Neutrophil (primary cell): ENCODE measurements around the gene DSCAM.

ENCODE experiments used
- H3K27ac ChIP-seq: fragments of 200-600 bp; sonication (generic); 2 replicates; pipeline ENCODE4 v1.5.1; 2016; ENCODE audit warnings: mild to moderate bottlenecking, moderate library complexity
- H3K27me3 ChIP-seq: fragments of 200-600 bp; sonication (generic); 2 replicates; pipeline ENCODE4 v1.6.0; 2016; ENCODE audit warnings: mild to moderate bottlenecking
- H3K36me3 ChIP-seq: fragments of 200-600 bp; sonication (generic); 2 replicates; pipeline ENCODE4 v1.5.1; 2017
- H3K4me1 ChIP-seq, 2 experiments: fragments of 200-600 bp in 1 of 2; sonication (generic) in 1 of 2; 1 replicate in 1 of 2; 2 replicates in 1 of 2; pipeline versions ENCODE4 v1.5.1 to v1.6.1; 2013 to 2016; ENCODE audit warnings: low read depth in 1 of 2, low read length in 1 of 2, mild to moderate bottlenecking in 1 of 2, moderate library complexity in 1 of 2; ENCODE audit not compliant: control insufficient read depth in 1 of 2, insufficient read depth in 1 of 2
- H3K4me3 ChIP-seq, 2 experiments: fragments of 200-600 bp in 1 of 2; sonication (generic) in 1 of 2; 1 replicate in 1 of 2; 2 replicates in 1 of 2; pipeline ENCODE4 v1.5.1; 2013 to 2016; ENCODE audit warnings: low read depth in 1 of 2, low read length in 1 of 2, mild to moderate bottlenecking in 1 of 2, moderate library complexity in 1 of 2
- H3K9me3 ChIP-seq: fragments of 200-600 bp; sonication (generic); 2 replicates; pipeline ENCODE4 v1.5.1; 2016
- TF ChIP-seq, protein P1 (sequence below): fragments of 200-600 bp; sonication (generic); IDR thresholded peaks from 2 replicates; pipeline ENCODE4 v1.5.1; 2016; ENCODE audit warnings: antibody characterized with exemption

DSCAM gene

DNA sequence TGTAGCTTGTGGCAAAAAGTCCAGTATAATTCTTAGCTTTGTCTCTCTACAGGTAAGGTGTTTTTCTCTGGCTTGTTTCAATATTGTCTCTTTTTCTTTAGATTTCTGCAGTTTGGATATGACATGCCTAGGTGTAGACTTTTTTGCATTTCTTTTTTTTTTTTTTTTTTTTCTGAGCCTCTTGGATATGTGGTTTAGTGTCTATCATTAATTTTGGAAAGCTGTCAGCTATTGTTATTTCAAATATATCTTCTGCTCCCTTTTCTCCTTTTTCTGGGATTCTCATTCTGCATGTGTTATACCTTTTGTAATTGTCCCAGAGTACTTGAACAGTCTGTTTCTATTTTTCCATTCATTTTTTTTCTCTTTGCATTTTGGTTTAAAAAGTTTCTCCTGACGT, 243.2 kb downstream of the DSCAM start:
- Histone ChIP-seq H3K4me1 (no peaks in the 10 kb centered on the region), H3K9me3 (no peaks in the 10 kb centered on the region), H3K27me3 (no peaks in the 10 kb centered on the region), H3K27ac (no peak overlapping the region), H3K4me3 (no peak overlapping the region), H3K36me3 (no peaks in the 10 kb centered on the region)
- TF ChIP-seq, protein P1, sequence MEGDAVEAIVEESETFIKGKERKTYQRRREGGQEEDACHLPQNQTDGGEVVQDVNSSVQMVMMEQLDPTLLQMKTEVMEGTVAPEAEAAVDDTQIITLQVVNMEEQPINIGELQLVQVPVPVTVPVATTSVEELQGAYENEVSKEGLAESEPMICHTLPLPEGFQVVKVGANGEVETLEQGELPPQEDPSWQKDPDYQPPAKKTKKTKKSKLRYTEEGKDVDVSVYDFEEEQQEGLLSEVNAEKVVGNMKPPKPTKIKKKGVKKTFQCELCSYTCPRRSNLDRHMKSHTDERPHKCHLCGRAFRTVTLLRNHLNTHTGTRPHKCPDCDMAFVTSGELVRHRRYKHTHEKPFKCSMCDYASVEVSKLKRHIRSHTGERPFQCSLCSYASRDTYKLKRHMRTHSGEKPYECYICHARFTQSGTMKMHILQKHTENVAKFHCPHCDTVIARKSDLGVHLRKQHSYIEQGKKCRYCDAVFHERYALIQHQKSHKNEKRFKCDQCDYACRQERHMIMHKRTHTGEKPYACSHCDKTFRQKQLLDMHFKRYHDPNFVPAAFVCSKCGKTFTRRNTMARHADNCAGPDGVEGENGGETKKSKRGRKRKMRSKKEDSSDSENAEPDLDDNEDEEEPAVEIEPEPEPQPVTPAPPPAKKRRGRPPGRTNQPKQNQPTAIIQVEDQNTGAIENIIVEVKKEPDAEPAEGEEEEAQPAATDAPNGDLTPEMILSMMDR: no peak

DNA sequence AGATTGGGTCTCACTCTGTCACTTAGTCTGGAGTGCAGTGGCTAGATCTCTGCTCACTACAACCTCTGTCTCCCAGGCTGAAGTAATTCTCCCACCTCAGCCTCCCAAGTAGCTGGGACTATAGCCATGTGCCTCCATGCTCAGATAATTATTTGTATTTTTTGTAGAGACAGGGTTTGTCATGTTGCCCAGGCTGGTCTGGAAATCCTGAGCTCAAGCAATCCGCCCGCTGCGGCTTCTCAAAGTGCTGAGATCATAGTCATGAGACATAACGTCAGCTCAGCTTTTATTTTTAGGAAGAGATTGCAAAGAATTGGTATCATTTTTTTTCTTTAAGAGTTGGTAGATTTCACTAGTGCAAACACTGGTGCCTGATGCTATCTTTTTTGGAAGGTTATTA, 244.9 kb downstream of the DSCAM start:
- Histone ChIP-seq H3K9me3 (no peaks in the 10 kb centered on the region), H3K4me3 (no peak overlapping the region), H3K27ac (no peak overlapping the region), H3K36me3 (no peaks in the 10 kb centered on the region), H3K4me1 (no peaks in the 10 kb centered on the region), H3K27me3 (no peaks in the 10 kb centered on the region)
- TF ChIP-seq, protein P1: no peak

GRCh38 chr21:40595806-40596205, 251.2 kb downstream of the DSCAM start:
- Histone ChIP-seq H3K4me3 (no peak overlapping the region), H3K36me3 (no peaks in the 10 kb centered on the region), H3K9me3 (no peaks in the 10 kb centered on the region), H3K27ac (no peak overlapping the region), H3K27me3 (no peaks in the 10 kb centered on the region), H3K4me1 (no peaks in the 10 kb centered on the region)
- TF ChIP-seq, protein P1: no peak

- Histone ChIP-seq H3K4me3 (no peak overlapping the region), H3K36me3 (no peaks in the 10 kb centered on the region), H3K27ac (no peak overlapping the region), H3K4me1 (no peaks in the 10 kb centered on the region), H3K27me3 (no peaks in the 10 kb centered on the region), H3K9me3 (no peaks in the 10 kb centered on the region)
- TF ChIP-seq, protein P1: no peak
These were observed 259.1 kb downstream of the DSCAM start for GRCh38 chr21:40587736-40588346.

DNA sequence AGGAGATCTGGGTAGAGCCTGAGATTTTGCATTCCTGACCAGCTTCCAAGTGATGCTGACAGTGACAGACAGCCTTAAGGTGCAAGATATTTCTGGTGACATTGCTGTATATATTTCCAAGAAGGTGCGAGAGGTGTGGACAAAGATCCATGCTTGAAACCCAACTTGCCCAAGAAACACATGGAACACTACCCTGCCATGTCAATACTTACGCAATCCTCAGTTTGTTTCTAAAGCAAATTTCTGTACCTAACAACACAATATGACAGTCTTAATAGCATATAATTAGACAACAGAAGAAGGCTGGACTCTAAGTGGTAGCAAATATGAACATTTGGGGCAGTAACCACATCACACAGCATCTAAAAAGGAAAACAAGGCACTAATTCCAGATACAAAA, 260.4 kb downstream of the DSCAM start:
- H3K4me3 ChIP-seq: no peak overlapping the region
- H3K27ac ChIP-seq: no peak overlapping the region
- no peaks in the 10 kb centered on the region for H3K4me1 ChIP-seq
- H3K27me3 ChIP-seq: no peaks in the 10 kb centered on the region
- no peaks in the 10 kb centered on the region for H3K36me3 ChIP-seq
- H3K9me3 ChIP-seq: no peaks in the 10 kb centered on the region
- TF ChIP-seq, protein P1: no peak
